ENCODE measurements around the gene SLCO2A1.

Gene SLCO2A1

GRCh38 chr3:134034005-134034785 is 4.5 kb upstream of the SLCO2A1 start:
- DNase-seq (ENCODE audit: low read depth), result peak; percentile 29
- no peak overlapping the region for H3K4me3 ChIP-seq (ENCODE audit: low read depth, low read length)
- no peak for TF ChIP-seq CTCF (conservative IDR thresholded peaks at IDR 0.05; ENCODE audit: low read depth, low read length)

- no peak for DNase-seq (ENCODE audit: low read depth)
Measured at GRCh38 chr3:134033315-134033996, 3.7 kb upstream of the SLCO2A1 start.

GRCh38 chr3:134031348-134031915 is 1.7 kb upstream of the SLCO2A1 start:
- H3K4me3 ChIP-seq (ENCODE audit: low read depth, low read length), result no peak overlapping the region
- TF ChIP-seq CTCF (conservative IDR thresholded peaks at IDR 0.05; ENCODE audit: low read depth, low read length), result no peak
- DNase-seq (ENCODE audit: low read depth), result no peak

More at GRCh38 chr3:134033315-134033996, 3.7 kb upstream of the SLCO2A1 start:
- H3K4me3 ChIP-seq (ENCODE audit: low read depth, low read length), result no peak overlapping the region
- no peak for TF ChIP-seq CTCF (conservative IDR thresholded peaks at IDR 0.05; ENCODE audit: low read depth, low read length)

- no peak for TF ChIP-seq CTCF (conservative IDR thresholded peaks at IDR 0.05; ENCODE audit: low read depth, low read length)
- DNase-seq (ENCODE audit: low read depth), result no peak
- H3K4me3 ChIP-seq (ENCODE audit: low read depth, low read length), result peak overlapping the region; percentile 59
Measured at GRCh38 chr3:134030379-134031347, 938 bp upstream of the SLCO2A1 start.

GRCh38 chr3:134029256-134029733 is 430 bp downstream of the SLCO2A1 start:
- no peak for TF ChIP-seq CTCF (conservative IDR thresholded peaks at IDR 0.05; ENCODE audit: low read depth, low read length)
- H3K4me3 ChIP-seq (ENCODE audit: low read depth, low read length), result peak overlapping the region; percentile 59
- peak; percentile 32 for DNase-seq (ENCODE audit: low read depth)

GRCh38 chr3:134028486-134029255 is 1.1 kb downstream of the SLCO2A1 start:
- no peak for TF ChIP-seq CTCF (conservative IDR thresholded peaks at IDR 0.05; ENCODE audit: low read depth, low read length)
- DNase-seq (ENCODE audit: low read depth), result no peak
- peak overlapping the region; percentile 59 for H3K4me3 ChIP-seq (ENCODE audit: low read depth, low read length)

All from choroid plexus epithelial cell (primary cell).